Fibroblast of lung (primary cell): ENCODE measurements around the gene KRT6C. TPM values are rescaled to one million over a fixed set of nuclear protein-coding genes. Genes with fewer than 3 reads are reported as not detected.

Experiments
- DNase-seq, 2 donors: peaks; one replicate each; pipeline versions ENCODE4 v3.0.0 to v3.0.0-alpha.2; 2010; ENCODE audit warnings: low read depth in 2 of 2
- H2AFZ ChIP-seq: 2 replicates; pipeline ENCODE4 v1.5.1; 2012; ENCODE audit warnings: low read length, control low read depth, inconsistent platforms
- H3K27ac ChIP-seq: 2 replicates; pipeline ENCODE4 v1.5.1; 2011; ENCODE audit warnings: low read length, control low read depth; ENCODE audit not compliant: insufficient read depth
- H3K27me3 ChIP-seq: 2 replicates; pipeline ENCODE4 v1.5.1; 2011; ENCODE audit warnings: mild to moderate bottlenecking, low read length; ENCODE audit not compliant: control insufficient read depth, insufficient read depth
- H3K36me3 ChIP-seq: 2 replicates; pipeline ENCODE4 v1.5.1; 2011; ENCODE audit warnings: low read length; ENCODE audit not compliant: control insufficient read depth, insufficient read depth
- H3K4me1 ChIP-seq: 2 replicates; pipeline ENCODE4 v1.5.1; 2011; ENCODE audit warnings: low read length; ENCODE audit not compliant: control insufficient read depth, insufficient read depth; ENCODE audit errors: extremely low read depth
- H3K4me2 ChIP-seq: 2 replicates; pipeline ENCODE4 v1.5.1; 2011; ENCODE audit warnings: low read length, control low read depth; ENCODE audit not compliant: insufficient read depth; ENCODE audit errors: extremely low read depth
- H3K4me3 ChIP-seq, 4 experiments: fragments of 200-600 bp in 1 of 4; sonication (generic) in 1 of 4; replicated peaks in 1 of 4; 2 replicates each; pipeline ENCODE4 v1.5.1; 2011 to 2016; ENCODE audit warnings: low read length in 4 of 4, low read depth in 3 of 4, mild to moderate bottlenecking in 3 of 4, control low read depth in 2 of 4, inconsistent platforms in 1 of 4, mixed read lengths in 1 of 4; ENCODE audit not compliant: insufficient read depth in 1 of 4; ENCODE audit errors: control extremely low read depth in 1 of 4
- H3K79me2 ChIP-seq: 2 replicates; pipeline ENCODE4 v1.5.1; 2012; ENCODE audit warnings: mild to moderate bottlenecking, low read length, inconsistent platforms; ENCODE audit not compliant: control insufficient read depth, insufficient read depth
- H3K9ac ChIP-seq: 2 replicates; pipeline ENCODE4 v1.5.1; 2011; ENCODE audit warnings: mild to moderate bottlenecking, low read length, control low read depth; ENCODE audit not compliant: insufficient read depth
- H3K9me3 ChIP-seq: 2 replicates; pipeline ENCODE4 v1.5.1; 2012; ENCODE audit warnings: low read depth, low read length; ENCODE audit not compliant: control insufficient read depth, insufficient read depth
- H4K20me1 ChIP-seq: 2 replicates; pipeline ENCODE4 v1.5.1; 2011; ENCODE audit warnings: low read length; ENCODE audit not compliant: control insufficient read depth, insufficient read depth; ENCODE audit errors: extremely low read depth
- EZH2 ChIP-seq: IDR thresholded peaks from 2 replicates; pipeline ENCODE4 v1.5.1; 2012; ENCODE audit warnings: low read length, control low read depth, mild to moderate bottlenecking; ENCODE audit errors: missing control alignments
- polyA plus RNA-seq, 2 donors: library from polyadenylated mRNA; depleted of rRNA in 1 of 2; stranded (reverse) in 1 of 2; unstranded in 1 of 2; fragments of >200 nt; gene quantifications; 2 replicates each; pipeline ENCODE4 v1.2.1, GENCODE V29; 2011 to 2012; ENCODE audit warnings: missing spikeins in 1 of 2
- total RNA-seq: library from RNA; depleted of rRNA; stranded (reverse); fragments of >200 nt; gene quantifications from 2 replicates; pipeline ENCODE4 v1.2.1, GENCODE V29; 2014
- TF ChIP-seq, protein P1 (sequence below), 2 donors: IDR thresholded peaks in 1 of 2; conservative IDR thresholded peaks in 1 of 2; 1 replicate in 1 of 2; 2 replicates in 1 of 2; pipeline ENCODE4 v1.5.1; 2011 to 2012; ENCODE audit warnings: low read length in 2 of 2, control low read depth in 1 of 2, inconsistent platforms in 1 of 2, low read depth in 1 of 2, mild to moderate bottlenecking in 1 of 2

KRT6C gene
- total and polyA plus RNA-seq, 2 donors (not counting 1 experiment from before 2014, with no cell fraction given), result not detected

DNA sequence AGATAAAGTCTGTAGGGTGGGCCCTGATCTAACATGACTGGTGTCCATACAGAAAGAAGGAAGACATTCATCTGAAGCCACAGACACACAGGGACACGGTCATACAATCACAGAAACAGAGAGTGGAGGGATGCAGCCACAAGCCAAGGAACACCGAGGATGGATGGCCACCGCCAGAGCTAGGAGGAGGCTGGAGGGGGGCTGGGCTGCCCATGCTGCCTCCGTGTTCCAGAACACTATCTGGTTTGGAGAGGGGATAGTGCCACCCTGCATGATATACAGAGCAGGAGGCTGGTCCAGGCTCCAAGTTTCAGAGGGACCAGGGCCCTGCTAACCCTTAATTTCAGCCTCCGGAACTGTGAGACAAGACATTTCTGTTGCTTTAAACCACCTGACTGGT lies 48.1 kb downstream of the KRT6C start:
- H3K36me3 ChIP-seq, result no peaks in the 10 kb centered on the region
- no peaks in the 10 kb centered on the region for H4K20me1 ChIP-seq
- no peak overlapping the region for H3K4me3 ChIP-seq
- H3K4me2 ChIP-seq, result no peak overlapping the region
- no peak for DNase-seq
- H3K9me3 ChIP-seq, result no peaks in the 10 kb centered on the region
- H3K79me2 ChIP-seq, result no peaks in the 10 kb centered on the region
- no peak overlapping the region for H3K27ac ChIP-seq
- no peak overlapping the region for H3K9ac ChIP-seq
- no peak for TF ChIP-seq EZH2
- TF ChIP-seq, protein P1, sequence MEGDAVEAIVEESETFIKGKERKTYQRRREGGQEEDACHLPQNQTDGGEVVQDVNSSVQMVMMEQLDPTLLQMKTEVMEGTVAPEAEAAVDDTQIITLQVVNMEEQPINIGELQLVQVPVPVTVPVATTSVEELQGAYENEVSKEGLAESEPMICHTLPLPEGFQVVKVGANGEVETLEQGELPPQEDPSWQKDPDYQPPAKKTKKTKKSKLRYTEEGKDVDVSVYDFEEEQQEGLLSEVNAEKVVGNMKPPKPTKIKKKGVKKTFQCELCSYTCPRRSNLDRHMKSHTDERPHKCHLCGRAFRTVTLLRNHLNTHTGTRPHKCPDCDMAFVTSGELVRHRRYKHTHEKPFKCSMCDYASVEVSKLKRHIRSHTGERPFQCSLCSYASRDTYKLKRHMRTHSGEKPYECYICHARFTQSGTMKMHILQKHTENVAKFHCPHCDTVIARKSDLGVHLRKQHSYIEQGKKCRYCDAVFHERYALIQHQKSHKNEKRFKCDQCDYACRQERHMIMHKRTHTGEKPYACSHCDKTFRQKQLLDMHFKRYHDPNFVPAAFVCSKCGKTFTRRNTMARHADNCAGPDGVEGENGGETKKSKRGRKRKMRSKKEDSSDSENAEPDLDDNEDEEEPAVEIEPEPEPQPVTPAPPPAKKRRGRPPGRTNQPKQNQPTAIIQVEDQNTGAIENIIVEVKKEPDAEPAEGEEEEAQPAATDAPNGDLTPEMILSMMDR (conservative IDR thresholded peaks at IDR 0.05 in 1 of 2, IDR thresholded peaks at IDR 0.05 in 1 of 2; ENCODE audit: low read depth in 1 of 2, low read length in 2 of 2), result no peak
- H3K27me3 ChIP-seq, result peaks cover 6% of the 10 kb centered on the region
- H3K4me1 ChIP-seq, result no peaks in the 10 kb centered on the region
- no peak overlapping the region for H2AFZ ChIP-seq

DNA sequence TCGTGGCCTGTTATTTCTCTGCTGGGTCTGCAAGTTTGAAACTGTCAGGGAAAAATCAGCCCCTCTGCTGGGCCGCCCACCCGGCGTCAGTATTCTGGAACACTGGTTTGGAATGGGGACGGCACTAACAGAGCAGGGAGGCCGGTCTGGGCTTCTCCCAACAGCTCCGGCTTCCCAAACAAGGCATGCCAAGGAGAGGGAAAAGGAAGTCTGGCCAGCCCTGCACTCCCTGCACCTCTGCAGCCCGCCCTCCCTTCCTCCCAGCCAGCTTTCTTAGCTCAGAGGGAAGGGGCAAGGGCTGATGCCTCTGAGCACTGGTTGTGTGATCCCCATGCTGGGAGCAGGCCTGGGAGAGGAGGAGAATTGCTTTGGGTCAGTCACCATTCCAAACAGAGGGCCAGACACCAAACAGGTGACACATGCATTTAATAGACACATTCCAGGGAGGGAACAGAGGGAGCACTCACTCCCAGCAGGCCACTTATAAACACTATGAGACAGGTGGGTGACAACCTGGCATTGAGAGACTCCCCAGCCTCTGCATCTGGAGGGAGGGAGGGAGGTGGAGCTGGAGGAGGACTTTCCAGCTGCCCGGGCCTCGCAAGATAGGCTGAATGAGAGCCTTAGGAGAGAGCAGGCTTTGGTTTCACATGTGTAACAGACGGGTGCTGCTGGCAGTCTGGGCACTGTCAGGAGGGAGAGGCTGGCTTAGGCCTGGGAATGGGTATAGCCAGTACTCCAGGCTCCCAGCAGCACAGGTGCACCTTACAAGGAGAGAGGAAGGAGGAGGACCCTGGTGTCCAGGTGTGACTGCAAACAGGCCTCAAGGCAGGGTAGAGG lies 49.7 kb downstream of the KRT6C start:
- no peaks in the 10 kb centered on the region for H3K4me1 ChIP-seq
- DNase-seq, result no peak
- H2AFZ ChIP-seq, result no peak overlapping the region
- no peak for TF ChIP-seq EZH2
- TF ChIP-seq, protein P1 (conservative IDR thresholded peaks at IDR 0.05 in 1 of 2, IDR thresholded peaks at IDR 0.05 in 1 of 2; ENCODE audit: low read depth in 1 of 2, low read length in 2 of 2), result no peak
- H3K9ac ChIP-seq, result no peak overlapping the region
- no peak overlapping the region for H3K4me2 ChIP-seq
- no peaks in the 10 kb centered on the region for H4K20me1 ChIP-seq
- H3K36me3 ChIP-seq, result no peaks in the 10 kb centered on the region
- peaks cover 6% of the 10 kb centered on the region for H3K27me3 ChIP-seq
- H3K79me2 ChIP-seq, result no peaks in the 10 kb centered on the region
- no peaks in the 10 kb centered on the region for H3K9me3 ChIP-seq
- no peak overlapping the region for H3K4me3 ChIP-seq
- no peak overlapping the region for H3K27ac ChIP-seq

DNA sequence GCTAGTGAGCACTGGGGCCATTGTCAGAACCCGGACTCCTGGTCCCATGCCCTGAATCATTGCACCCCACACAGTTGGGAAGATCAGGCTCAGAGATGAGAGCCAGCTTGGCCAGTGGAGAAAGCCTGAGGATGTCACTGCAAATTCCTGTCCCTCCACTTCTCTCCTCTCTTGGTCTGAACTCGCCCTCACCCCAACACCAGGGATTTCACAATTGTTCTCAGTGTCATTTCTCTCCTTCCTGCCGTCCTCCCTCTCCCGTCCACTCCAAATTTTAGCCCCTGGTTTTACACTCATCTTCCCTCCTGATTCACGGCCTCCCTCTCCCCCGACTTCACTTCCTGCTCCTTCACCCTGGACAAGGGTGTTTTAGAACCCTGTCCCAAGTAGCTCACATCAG lies 50.6 kb downstream of the KRT6C start:
- H3K4me3 ChIP-seq, result no peak overlapping the region
- H3K36me3 ChIP-seq, result no peaks in the 10 kb centered on the region
- H3K9ac ChIP-seq, result no peak overlapping the region
- H3K27ac ChIP-seq, result no peak overlapping the region
- H3K27me3 ChIP-seq, result peaks cover 6% of the 10 kb centered on the region
- no peaks in the 10 kb centered on the region for H3K79me2 ChIP-seq
- H3K4me1 ChIP-seq, result no peaks in the 10 kb centered on the region
- H3K9me3 ChIP-seq, result no peaks in the 10 kb centered on the region
- TF ChIP-seq, protein P1 (conservative IDR thresholded peaks at IDR 0.05 in 1 of 2, IDR thresholded peaks at IDR 0.05 in 1 of 2; ENCODE audit: low read depth in 1 of 2, low read length in 2 of 2), result no peak
- TF ChIP-seq EZH2, result no peak
- DNase-seq, result no peak
- H3K4me2 ChIP-seq, result no peak overlapping the region
- H4K20me1 ChIP-seq, result no peaks in the 10 kb centered on the region
- H2AFZ ChIP-seq, result no peak overlapping the region
